Measurements from ENCODE around the gene ARHGDIB.

Gene ARHGDIB

GRCh38 chr12:14956024-14956891, 5.1 kb downstream of the ARHGDIB start:
- peaks cover 55% of the 10 kb centered on the region for H3K36me3 Mint-ChIP-seq (ENCODE audit: low read depth)
- H3K4me3 Mint-ChIP-seq, result peak overlapping the region; percentile 98
- H3K27me3 Mint-ChIP-seq, result no peaks in the 10 kb centered on the region
- peaks cover 73% of the 10 kb centered on the region for H3K4me1 Mint-ChIP-seq (ENCODE audit: low read depth)
- peak; percentile 60 for DNase-seq
- H3K9me3 Mint-ChIP-seq, result no peaks in the 10 kb centered on the region
- peak overlapping the region; percentile 99 for H3K27ac Mint-ChIP-seq

- Mint-ChIP-seq H3K9me3 (no peaks in the 10 kb centered on the region), H3K4me3 (peak overlapping the region; percentile 86), H3K27me3 (no peaks in the 10 kb centered on the region), H3K36me3 (ENCODE audit: low read depth) (peaks cover 56% of the 10 kb centered on the region), H3K4me1 (ENCODE audit: low read depth) (peaks cover 88% of the 10 kb centered on the region), H3K27ac (peak overlapping the region; percentile 95)
- DNase-seq, result no peak
Measured at GRCh38 chr12:14954269-14954668, 7.1 kb downstream of the ARHGDIB start.

GRCh38 chr12:14953752-14954151, 7.6 kb downstream of the ARHGDIB start:
- peak overlapping the region; percentile 86 for H3K4me3 Mint-ChIP-seq
- H3K27me3 Mint-ChIP-seq, result no peaks in the 10 kb centered on the region
- peaks cover 56% of the 10 kb centered on the region for H3K36me3 Mint-ChIP-seq (ENCODE audit: low read depth)
- peaks cover 89% of the 10 kb centered on the region for H3K4me1 Mint-ChIP-seq (ENCODE audit: low read depth)
- no peak for DNase-seq
- H3K27ac Mint-ChIP-seq, result peak overlapping the region; percentile 95
- H3K9me3 Mint-ChIP-seq, result no peaks in the 10 kb centered on the region

- DNase-seq, result no peak
- H3K27me3 Mint-ChIP-seq, result no peaks in the 10 kb centered on the region
- H3K27ac Mint-ChIP-seq, result peak overlapping the region; percentile 95
- peaks cover 89% of the 10 kb centered on the region for H3K4me1 Mint-ChIP-seq (ENCODE audit: low read depth)
- H3K36me3 Mint-ChIP-seq (ENCODE audit: low read depth), result peaks cover 58% of the 10 kb centered on the region
- H3K9me3 Mint-ChIP-seq, result no peaks in the 10 kb centered on the region
- H3K4me3 Mint-ChIP-seq, result peak overlapping the region; percentile 86
Measured at GRCh38 chr12:14952299-14952921, 9.0 kb downstream of the ARHGDIB start.

GRCh38 chr12:14951851-14952250, 9.6 kb downstream of the ARHGDIB start:
- Mint-ChIP-seq H3K4me1 (ENCODE audit: low read depth) (peaks cover 89% of the 10 kb centered on the region), H3K27me3 (no peaks in the 10 kb centered on the region), H3K9me3 (no peaks in the 10 kb centered on the region), H3K4me3 (peak overlapping the region; percentile 86), H3K36me3 (ENCODE audit: low read depth) (peaks cover 60% of the 10 kb centered on the region), H3K27ac (peak overlapping the region; percentile 95)
- DNase-seq, result no peak

GRCh38 chr12:14950982-14951746, 10.2 kb downstream of the ARHGDIB start:
- no peaks in the 10 kb centered on the region for H3K9me3 Mint-ChIP-seq
- no peaks in the 10 kb centered on the region for H3K27me3 Mint-ChIP-seq
- peak overlapping the region; percentile 86 for H3K4me3 Mint-ChIP-seq
- H3K4me1 Mint-ChIP-seq (ENCODE audit: low read depth), result peaks cover 89% of the 10 kb centered on the region
- no peak for DNase-seq
- peaks cover 65% of the 10 kb centered on the region for H3K36me3 Mint-ChIP-seq (ENCODE audit: low read depth)
- peak overlapping the region; percentile 95 for H3K27ac Mint-ChIP-seq

- H3K27me3 Mint-ChIP-seq, result no peaks in the 10 kb centered on the region
- peaks cover 92% of the 10 kb centered on the region for H3K4me1 Mint-ChIP-seq (ENCODE audit: low read depth)
- peaks cover 72% of the 10 kb centered on the region for H3K36me3 Mint-ChIP-seq (ENCODE audit: low read depth)
- DNase-seq, result no peak
- H3K9me3 Mint-ChIP-seq, result no peaks in the 10 kb centered on the region
- peak overlapping the region; percentile 86 for H3K4me3 Mint-ChIP-seq
- peak overlapping the region; percentile 95 for H3K27ac Mint-ChIP-seq
Measured at GRCh38 chr12:14950421-14950820, 11.0 kb downstream of the ARHGDIB start.

- peak overlapping the region; percentile 86 for H3K4me3 Mint-ChIP-seq
- DNase-seq, result no peak
- peaks cover 96% of the 10 kb centered on the region for H3K4me1 Mint-ChIP-seq (ENCODE audit: low read depth)
- no peaks in the 10 kb centered on the region for H3K27me3 Mint-ChIP-seq
- H3K27ac Mint-ChIP-seq, result peak overlapping the region; percentile 95
- no peaks in the 10 kb centered on the region for H3K9me3 Mint-ChIP-seq
- H3K36me3 Mint-ChIP-seq (ENCODE audit: low read depth), result peaks cover 80% of the 10 kb centered on the region
Measured at GRCh38 chr12:14949631-14950030, 11.8 kb downstream of the ARHGDIB start.

GRCh38 chr12:14948672-14949071, 12.7 kb downstream of the ARHGDIB start:
- Mint-ChIP-seq H3K4me3 (peak overlapping the region; percentile 86), H3K27me3 (no peaks in the 10 kb centered on the region), H3K9me3 (no peaks in the 10 kb centered on the region), H3K27ac (peak overlapping the region; percentile 95), H3K4me1 (ENCODE audit: low read depth) (peaks cover 89% of the 10 kb centered on the region), H3K36me3 (ENCODE audit: low read depth) (peaks cover 83% of the 10 kb centered on the region)
- DNase-seq, result no peak

- Mint-ChIP-seq H3K4me3 (peak overlapping the region; percentile 86), H3K27ac (peak overlapping the region; percentile 95), H3K27me3 (no peaks in the 10 kb centered on the region), H3K4me1 (ENCODE audit: low read depth) (peaks cover 76% of the 10 kb centered on the region), H3K36me3 (ENCODE audit: low read depth) (peaks cover 95% of the 10 kb centered on the region), H3K9me3 (no peaks in the 10 kb centered on the region)
- DNase-seq, result no peak
Measured at GRCh38 chr12:14946861-14947260, 14.5 kb downstream of the ARHGDIB start.

GRCh38 chr12:14946162-14946561, 15.2 kb downstream of the ARHGDIB start:
- H3K4me1 Mint-ChIP-seq (ENCODE audit: low read depth), result peaks cover 69% of the 10 kb centered on the region
- peaks cover 95% of the 10 kb centered on the region for H3K36me3 Mint-ChIP-seq (ENCODE audit: low read depth)
- no peaks in the 10 kb centered on the region for H3K27me3 Mint-ChIP-seq
- H3K9me3 Mint-ChIP-seq, result no peaks in the 10 kb centered on the region
- H3K4me3 Mint-ChIP-seq, result no peak overlapping the region
- H3K27ac Mint-ChIP-seq, result peak overlapping the region; percentile 95
- no peak for DNase-seq

- Mint-ChIP-seq H3K36me3 (ENCODE audit: low read depth) (peaks cover 93% of the 10 kb centered on the region), H3K27ac (peak overlapping the region; percentile 63), H3K4me1 (ENCODE audit: low read depth) (peaks cover 70% of the 10 kb centered on the region), H3K27me3 (no peaks in the 10 kb centered on the region), H3K4me3 (no peak overlapping the region), H3K9me3 (no peaks in the 10 kb centered on the region)
- no peak for DNase-seq
Measured at GRCh38 chr12:14942196-14942931, 19.0 kb downstream of the ARHGDIB start.

- Mint-ChIP-seq H3K4me1 (ENCODE audit: low read depth) (peaks cover 70% of the 10 kb centered on the region), H3K27me3 (no peaks in the 10 kb centered on the region), H3K4me3 (no peak overlapping the region), H3K36me3 (ENCODE audit: low read depth) (peaks cover 93% of the 10 kb centered on the region), H3K27ac (no peak overlapping the region), H3K9me3 (no peaks in the 10 kb centered on the region)
- no peak for DNase-seq
Measured at GRCh38 chr12:14941369-14941768, 20.0 kb downstream of the ARHGDIB start.

- Mint-ChIP-seq H3K9me3 (no peaks in the 10 kb centered on the region), H3K36me3 (ENCODE audit: low read depth) (peaks cover 89% of the 10 kb centered on the region), H3K4me1 (ENCODE audit: low read depth) (peaks cover 52% of the 10 kb centered on the region), H3K4me3 (no peak within 1 kb of the TSS), H3K27ac (peak within 1 kb of the TSS; percentile 72), H3K27me3 (no peaks in the 10 kb centered on the region)
- no peak for DNase-seq
Measured at GRCh38 chr12:14938301-14938700, 23.1 kb downstream of the ARHGDIB start, which contains the start of gene ERP27. Gene ERP27, minus strand, starts transcription at chr12:14938537. Its CDS starts 29 bp downstream, at chr12:14938508.

Data from activated T-cell treated with anti-CD3 and anti-CD28 coated beads, Interleukin-2, amount 50 U/mL, for 24 hours (primary cell).